ENCODE results near the gene DCANP1.

The DCANP1 gene

GRCh38 chr5:135443161-135443960 is 3.8 kb downstream of the DCANP1 start:
- in situ Hi-C loops (cut with MboI; ENCODE audit: low pct_unique_long_range_greater_than_20kb, low sequenced_read_pairs, unreplicated experiment): no loop called here
- TF ChIP-seq, protein P1, sequence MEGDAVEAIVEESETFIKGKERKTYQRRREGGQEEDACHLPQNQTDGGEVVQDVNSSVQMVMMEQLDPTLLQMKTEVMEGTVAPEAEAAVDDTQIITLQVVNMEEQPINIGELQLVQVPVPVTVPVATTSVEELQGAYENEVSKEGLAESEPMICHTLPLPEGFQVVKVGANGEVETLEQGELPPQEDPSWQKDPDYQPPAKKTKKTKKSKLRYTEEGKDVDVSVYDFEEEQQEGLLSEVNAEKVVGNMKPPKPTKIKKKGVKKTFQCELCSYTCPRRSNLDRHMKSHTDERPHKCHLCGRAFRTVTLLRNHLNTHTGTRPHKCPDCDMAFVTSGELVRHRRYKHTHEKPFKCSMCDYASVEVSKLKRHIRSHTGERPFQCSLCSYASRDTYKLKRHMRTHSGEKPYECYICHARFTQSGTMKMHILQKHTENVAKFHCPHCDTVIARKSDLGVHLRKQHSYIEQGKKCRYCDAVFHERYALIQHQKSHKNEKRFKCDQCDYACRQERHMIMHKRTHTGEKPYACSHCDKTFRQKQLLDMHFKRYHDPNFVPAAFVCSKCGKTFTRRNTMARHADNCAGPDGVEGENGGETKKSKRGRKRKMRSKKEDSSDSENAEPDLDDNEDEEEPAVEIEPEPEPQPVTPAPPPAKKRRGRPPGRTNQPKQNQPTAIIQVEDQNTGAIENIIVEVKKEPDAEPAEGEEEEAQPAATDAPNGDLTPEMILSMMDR (IDR thresholded peaks at IDR 0.05; ENCODE audit: extremely low read depth, insufficient read depth, missing control alignments): no peak
- DNase-seq (ENCODE audit: low spot score): no peak

DNA sequence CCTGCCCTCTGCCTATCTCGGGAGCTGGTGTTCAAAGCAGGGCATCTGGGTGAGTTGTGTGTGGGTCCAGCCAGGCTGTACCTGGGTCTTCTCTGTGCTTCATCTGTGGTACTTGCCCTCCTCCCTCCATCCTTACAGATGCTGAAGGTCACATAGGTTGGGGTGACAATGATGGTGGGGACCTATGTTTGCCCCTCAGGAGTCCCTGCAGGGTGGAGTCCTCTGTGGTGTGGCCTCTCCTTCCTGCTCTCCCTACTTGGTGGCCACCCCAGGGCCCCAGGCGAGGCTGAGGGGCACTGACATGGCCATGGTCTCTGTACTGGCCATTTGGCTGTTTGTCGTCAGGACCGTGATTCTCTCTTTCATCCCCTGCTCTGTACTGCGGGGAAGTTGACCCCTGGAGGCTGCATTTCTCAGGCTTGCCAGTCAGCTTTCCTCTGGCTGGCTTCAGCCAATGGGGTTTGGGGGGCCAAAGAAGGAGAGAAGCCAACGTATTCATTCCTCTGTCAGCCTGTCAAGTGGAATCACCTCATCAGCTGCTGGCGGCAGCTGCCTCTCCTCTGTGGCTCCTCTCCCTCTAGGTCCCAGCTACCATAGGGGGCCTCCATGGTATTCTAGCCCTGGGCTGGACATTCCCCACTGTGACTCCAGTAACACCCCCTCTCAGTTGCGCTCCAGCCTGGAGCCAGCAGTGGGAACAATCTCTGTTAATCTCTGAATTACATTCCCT is 4.6 kb downstream of the DCANP1 start:
- TF ChIP-seq, protein P1 (IDR thresholded peaks at IDR 0.05; ENCODE audit: extremely low read depth, insufficient read depth, missing control alignments): no peak
- in situ Hi-C loops (cut with MboI; ENCODE audit: low pct_unique_long_range_greater_than_20kb, low sequenced_read_pairs, unreplicated experiment): no loop called here
- no peak for DNase-seq (ENCODE audit: low spot score)

GRCh38 chr5:135441919-135442318 is 5.2 kb downstream of the DCANP1 start:
- in situ Hi-C loops (cut with MboI; ENCODE audit: low pct_unique_long_range_greater_than_20kb, low sequenced_read_pairs, unreplicated experiment): no loop called here

DNA sequence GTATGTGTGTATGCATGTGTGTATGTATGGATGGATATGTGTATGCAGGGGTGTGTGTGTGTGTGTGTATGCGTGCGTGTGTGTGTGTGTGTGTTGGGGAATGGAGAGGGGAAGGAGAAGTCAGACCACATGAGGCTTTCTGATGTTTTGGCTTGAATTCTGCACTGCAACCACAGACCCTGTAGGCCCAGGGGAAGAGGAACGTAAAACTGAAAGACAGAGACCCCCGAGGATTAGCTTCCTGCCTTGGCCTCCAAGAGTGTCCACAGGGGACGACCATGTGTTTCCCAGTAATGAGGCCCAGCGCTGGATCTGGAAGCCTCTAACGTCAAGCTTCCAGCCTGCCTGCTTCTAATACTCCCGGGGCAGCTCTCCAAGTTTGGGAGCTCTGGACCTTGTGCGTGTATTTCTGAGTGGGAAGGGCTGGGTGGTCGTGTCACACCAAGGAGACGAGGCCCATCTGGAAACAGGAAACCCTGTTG is 5.8 kb downstream of the DCANP1 start:
- no peak for DNase-seq (ENCODE audit: low spot score)
- in situ Hi-C loops (cut with MboI; ENCODE audit: low pct_unique_long_range_greater_than_20kb, low sequenced_read_pairs, unreplicated experiment): no loop called here

More at GRCh38 chr5:135441919-135442318, 5.2 kb downstream of the DCANP1 start:
- no peak for DNase-seq (ENCODE audit: low spot score)
- TF ChIP-seq, protein P1 (IDR thresholded peaks at IDR 0.05; ENCODE audit: extremely low read depth, insufficient read depth, missing control alignments): no peak

GRCh38 chr5:135440916-135441315 is 6.2 kb downstream of the DCANP1 start:
- DNase-seq (ENCODE audit: low spot score): no peak
- TF ChIP-seq, protein P1 (IDR thresholded peaks at IDR 0.05; ENCODE audit: extremely low read depth, insufficient read depth, missing control alignments): no peak
- in situ Hi-C loops (cut with MboI; ENCODE audit: low pct_unique_long_range_greater_than_20kb, low sequenced_read_pairs, unreplicated experiment): no loop called here

More for the DNA sequence above, 5.8 kb downstream of the DCANP1 start:
- TF ChIP-seq, protein P1 (IDR thresholded peaks at IDR 0.05; ENCODE audit: extremely low read depth, insufficient read depth, missing control alignments): no peak

DNA sequence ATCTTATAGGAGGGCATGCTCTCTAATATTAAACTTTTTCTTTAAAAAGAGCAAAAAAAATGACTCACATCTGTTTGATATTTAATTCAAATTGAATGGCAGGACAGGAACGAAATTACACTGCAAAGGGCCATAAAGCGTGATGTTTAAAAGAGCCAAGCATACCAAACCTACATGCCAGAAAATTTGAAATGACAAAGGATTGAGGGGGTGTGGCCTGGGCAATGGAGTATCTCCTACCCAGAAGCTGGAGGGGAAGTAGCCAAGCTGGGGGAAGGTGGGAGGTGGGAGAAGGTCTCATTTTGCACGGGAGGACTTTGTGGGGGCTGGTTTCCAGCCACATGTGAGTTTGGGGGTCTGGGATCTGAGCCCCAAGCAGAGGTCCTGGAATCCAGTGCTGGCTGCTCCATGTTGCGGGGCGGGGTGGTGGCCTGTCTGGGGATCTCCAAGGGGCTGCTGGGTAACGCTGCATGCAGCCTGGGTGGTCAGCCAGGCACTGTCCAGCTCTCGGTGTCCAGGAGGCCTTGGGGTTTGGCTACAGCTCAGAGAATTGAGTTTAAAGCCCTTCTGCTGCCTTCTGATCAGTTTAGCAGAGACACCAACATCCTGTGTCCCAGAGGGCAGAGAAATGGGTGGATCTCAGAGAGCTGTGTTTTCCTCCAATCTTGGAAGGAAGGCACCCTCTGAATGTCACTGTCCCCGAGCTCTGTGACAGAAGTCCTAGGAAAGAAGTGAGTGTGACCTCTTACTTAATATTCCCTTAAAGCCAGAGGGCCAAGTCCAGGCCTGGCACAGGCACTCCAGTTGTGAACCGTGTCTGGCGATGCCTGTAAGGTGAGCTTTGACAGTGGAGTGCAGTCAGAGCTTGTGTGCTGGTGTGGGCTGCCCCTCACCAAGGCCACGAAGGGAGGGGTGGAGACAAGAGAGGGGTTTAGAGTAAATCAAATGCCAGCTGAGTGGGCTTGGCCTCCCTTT is 7.6 kb downstream of the DCANP1 start:
- in situ Hi-C loops (cut with MboI; ENCODE audit: low pct_unique_long_range_greater_than_20kb, low sequenced_read_pairs, unreplicated experiment): no loop called here
- DNase-seq (ENCODE audit: low spot score): no peak
- TF ChIP-seq, protein P1 (IDR thresholded peaks at IDR 0.05; ENCODE audit: extremely low read depth, insufficient read depth, missing control alignments): no peak
